GM19324 (cell line): ENCODE results near the gene NUDT4.
"Not testable (repeated sequence)": the region's sequence is repeated elsewhere in the genome, so short reads cannot be mapped to it uniquely, and the experiment has no call there.

Source experiments
- ATAC-seq: cut with Tn5 transposase; IDR thresholded peaks from one replicate; pipeline ENCODE4 v1.9.1; 2021; ENCODE audit warnings: mild to moderate bottlenecking, moderate library complexity; ENCODE audit not compliant: unreplicated experiment, low FRiP score

NUDT4 gene

GRCh38 chr12:93425736-93426411 is 48.1 kb downstream of the NUDT4 start:
- no peak for ATAC-seq

- ATAC-seq: no peak
Observed at GRCh38 chr12:93426412-93426805, 48.7 kb downstream of the NUDT4 start.

DNA sequence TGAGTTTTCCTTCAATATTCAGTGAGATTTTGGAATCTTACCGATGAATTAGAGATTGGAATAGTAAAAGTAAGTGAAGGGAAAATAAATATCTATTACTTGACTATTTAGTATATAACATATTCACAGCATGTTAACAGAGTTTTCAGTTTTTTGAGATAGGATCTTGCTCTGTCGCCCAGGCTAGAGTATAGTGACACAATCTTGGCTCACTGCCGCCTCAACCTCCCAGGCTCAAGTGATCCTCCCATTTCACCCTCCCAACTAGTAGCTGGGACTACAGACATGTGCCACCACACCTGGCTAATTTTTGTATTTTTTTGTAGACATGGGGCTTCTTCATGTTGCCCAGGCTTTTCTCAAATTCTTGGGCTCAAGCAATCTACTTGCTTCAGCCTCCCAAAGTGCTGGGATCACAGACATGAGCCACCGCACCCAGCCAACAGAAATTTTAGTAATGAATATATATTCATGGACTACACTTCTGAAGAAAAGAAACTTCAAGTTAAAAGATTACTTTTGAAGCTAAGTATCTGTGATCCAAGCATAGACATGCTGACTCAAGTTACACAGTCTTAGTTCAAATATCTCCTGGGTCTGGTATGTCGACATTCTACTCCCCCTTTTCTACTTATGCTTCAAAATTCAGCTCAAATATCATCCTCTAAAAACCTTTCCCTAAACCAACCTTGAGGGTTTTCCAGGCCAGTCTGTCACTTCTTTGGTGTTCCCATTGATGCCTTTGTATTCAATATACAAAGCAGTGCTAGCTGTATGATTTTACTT is 50.2 kb downstream of the NUDT4 start:
- ATAC-seq: no peak

- ATAC-seq: no peak
Observed at GRCh38 chr12:93429448-93429847, 51.7 kb downstream of the NUDT4 start.

DNA sequence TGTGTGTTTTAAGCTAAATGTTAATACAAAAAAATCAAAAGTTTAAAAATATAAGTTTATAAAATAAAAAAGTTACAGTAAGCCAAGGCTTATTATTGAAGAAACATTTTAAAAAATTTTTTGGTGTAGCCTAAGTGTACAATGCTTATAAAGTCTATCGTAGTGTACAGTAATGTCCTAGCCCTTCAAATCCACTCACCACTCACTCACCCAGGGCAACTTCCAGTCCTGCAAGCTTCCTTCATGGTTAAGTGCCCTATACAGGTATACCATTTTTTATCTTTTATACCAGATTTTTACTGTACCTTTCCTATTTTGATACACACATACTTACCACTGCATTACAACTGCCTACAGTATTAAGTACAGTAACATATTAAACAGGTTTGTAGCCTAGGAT is 52.1 kb downstream of the NUDT4 start:
- no peak for ATAC-seq

DNA sequence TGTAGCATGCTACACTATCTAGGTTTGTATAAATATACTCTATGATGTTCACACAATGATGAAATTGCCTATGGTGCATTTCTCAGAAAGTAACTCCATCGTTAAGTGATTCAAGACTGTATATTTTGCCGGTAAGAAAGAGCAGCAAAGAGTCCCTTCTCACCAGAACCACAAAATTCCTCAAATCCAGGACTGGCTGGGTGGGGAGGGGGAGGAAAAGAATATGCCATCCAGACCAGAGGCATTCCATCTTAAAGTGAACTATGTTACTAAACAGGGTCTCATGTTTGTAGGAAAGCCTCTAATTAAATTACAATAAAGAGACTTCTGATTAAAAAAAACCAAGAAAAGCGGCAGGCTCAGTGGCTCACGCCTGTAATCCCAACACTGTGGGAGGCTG is 52.6 kb downstream of the NUDT4 start:
- no peak for ATAC-seq

GRCh38 chr12:93432031-93432430 is 54.3 kb downstream of the NUDT4 start:
- not testable (repeated sequence) for ATAC-seq

DNA sequence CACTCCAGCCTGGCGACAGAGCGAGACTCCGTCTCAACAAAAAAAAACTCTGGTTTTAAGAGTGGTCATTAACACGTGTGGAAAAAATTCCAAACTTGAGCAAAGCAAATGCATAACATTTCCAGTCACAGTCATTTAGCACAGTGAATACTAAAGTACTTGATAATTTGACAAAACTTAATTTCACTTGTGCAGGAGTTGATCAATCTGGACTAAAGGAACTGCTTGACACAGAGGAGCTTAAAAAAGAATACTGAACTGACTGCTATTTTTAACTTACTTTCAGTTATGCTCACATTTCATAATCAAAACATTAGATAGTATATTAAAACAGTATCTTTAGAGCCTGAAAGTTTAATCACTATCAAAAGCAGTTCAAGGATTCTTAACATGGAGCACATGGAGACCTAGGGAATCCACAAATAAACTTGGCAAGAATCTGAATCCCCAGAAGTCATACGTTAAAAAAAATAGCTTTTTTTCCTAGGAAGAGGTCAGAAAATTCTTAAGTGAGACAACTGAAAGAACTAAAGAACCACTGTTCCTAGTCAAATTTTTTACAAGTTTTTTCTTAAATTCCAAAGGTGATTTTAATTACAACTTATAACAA is 56.6 kb downstream of the NUDT4 start:
- ATAC-seq: no peak

- no peak for ATAC-seq
Observed at GRCh38 chr12:93438266-93439050, 60.7 kb downstream of the NUDT4 start.

- no peak for ATAC-seq
Observed at GRCh38 chr12:93440043-93440835, 62.5 kb downstream of the NUDT4 start.

DNA sequence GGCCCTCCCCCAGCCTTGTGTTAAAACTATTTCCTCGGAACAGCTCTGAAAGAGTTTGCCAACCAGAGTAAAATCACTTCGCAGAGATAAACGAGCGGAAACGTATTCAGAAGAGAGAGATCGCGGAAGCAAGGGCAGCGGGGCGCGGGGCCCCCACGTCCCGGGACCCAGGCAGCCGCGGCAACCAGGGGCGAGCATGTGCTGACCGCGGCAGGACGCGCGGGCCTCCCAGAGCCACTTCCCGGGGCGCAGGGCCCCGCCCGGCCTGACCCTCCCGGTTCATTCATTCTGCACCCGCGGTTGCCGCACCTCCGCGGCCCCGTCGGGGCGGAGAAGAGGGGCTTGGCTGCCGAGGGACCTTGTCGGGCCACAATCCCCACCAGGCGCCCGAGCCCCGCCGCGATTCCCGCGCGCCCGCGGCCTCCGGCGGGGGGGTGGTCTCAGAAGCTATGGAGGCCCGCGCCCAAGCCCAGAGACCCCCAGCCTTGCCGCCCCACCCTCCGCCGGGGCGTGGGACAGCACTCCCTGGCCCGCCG is 63.4 kb downstream of the NUDT4 start:
- peak; percentile 8 for ATAC-seq

- ATAC-seq: peak; percentile 85
Observed at GRCh38 chr12:93441617-93442410, 64.1 kb downstream of the NUDT4 start, which contains the start of gene UBE2N. TSS of gene UBE2N (minus strand) at chr12:93441947. CDS start at chr12:93441884, 63 bp downstream.

GRCh38 chr12:93442411-93443340 is 65.0 kb downstream of the NUDT4 start:
- ATAC-seq: no peak

DNA sequence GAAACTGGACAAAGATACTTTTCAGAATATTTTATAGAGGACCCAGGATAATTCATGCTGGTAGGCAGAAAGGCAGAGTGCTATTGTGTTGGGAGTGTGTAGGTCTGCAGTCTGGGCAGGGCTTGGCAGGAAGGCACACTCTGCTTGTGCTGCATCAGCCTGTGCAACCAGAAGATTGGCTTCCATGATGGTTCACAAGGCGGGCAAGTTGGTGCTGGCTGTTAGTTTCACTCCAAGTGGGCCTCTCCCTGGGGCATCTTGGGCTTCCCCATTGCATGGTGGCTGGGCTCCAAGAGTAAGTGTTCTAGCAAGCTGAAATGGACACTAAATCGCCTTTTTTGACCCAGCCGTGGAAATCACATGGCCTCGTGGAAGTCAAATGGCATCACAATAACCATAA is 65.9 kb downstream of the NUDT4 start:
- ATAC-seq: no peak

GRCh38 chr12:93447555-93448290 is 70.0 kb downstream of the NUDT4 start:
- no peak for ATAC-seq

DNA sequence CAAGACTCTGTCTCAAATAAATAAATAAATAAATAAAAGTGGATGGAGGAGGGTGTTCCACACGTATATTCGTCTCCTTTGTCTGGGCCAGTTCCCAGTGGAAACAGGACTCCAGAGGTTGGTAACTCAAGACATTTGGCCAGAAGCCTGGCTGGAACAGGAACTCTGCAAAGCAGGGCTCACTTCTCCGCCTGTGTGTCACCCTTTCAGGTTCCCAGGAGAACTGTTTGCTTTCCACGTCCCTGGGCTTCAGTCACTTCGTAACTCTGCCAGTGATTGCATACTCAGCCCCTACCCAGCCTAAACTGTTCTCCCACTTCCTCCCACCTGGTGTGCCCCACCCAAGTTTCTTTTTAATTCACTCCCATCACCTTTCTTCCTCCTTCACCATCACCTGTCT is 71.1 kb downstream of the NUDT4 start:
- ATAC-seq: no peak

GRCh38 chr12:93449277-93449676 is 71.6 kb downstream of the NUDT4 start:
- ATAC-seq: no peak
